ENCODE measurements around the gene MAIP1.

Gene MAIP1

GRCh38 chr2:199929262-199929661, 26.1 kb upstream of the MAIP1 start:
- no peak overlapping the region for H3K27ac ChIP-seq
- TF ChIP-seq CTCF (conservative IDR thresholded peaks at IDR 0.05): no peak

- no peak for TF ChIP-seq CTCF (conservative IDR thresholded peaks at IDR 0.05)
- H3K27ac ChIP-seq: no peak overlapping the region
These were observed 23.0 kb upstream of the MAIP1 start for GRCh38 chr2:199932312-199932855.

GRCh38 chr2:199933466-199933865, 21.9 kb upstream of the MAIP1 start:
- no peak for TF ChIP-seq CTCF (conservative IDR thresholded peaks at IDR 0.05)

GRCh38 chr2:199936554-199936953, 18.8 kb upstream of the MAIP1 start:
- no peak overlapping the region for H3K27ac ChIP-seq
- TF ChIP-seq CTCF (conservative IDR thresholded peaks at IDR 0.05): no peak

More at GRCh38 chr2:199933466-199933865, 21.9 kb upstream of the MAIP1 start:
- no peak overlapping the region for H3K27ac ChIP-seq

- peak; percentile 66 for TF ChIP-seq CTCF (conservative IDR thresholded peaks at IDR 0.05)
These were observed 15.0 kb upstream of the MAIP1 start for GRCh38 chr2:199940373-199940772.

GRCh38 chr2:199943373-199943772, 12.0 kb upstream of the MAIP1 start:
- TF ChIP-seq CTCF (conservative IDR thresholded peaks at IDR 0.05): no peak
- no peak overlapping the region for H3K27ac ChIP-seq

More at GRCh38 chr2:199940373-199940772, 15.0 kb upstream of the MAIP1 start:
- no peak overlapping the region for H3K27ac ChIP-seq

- no peak overlapping the region for H3K27ac ChIP-seq
- no peak for TF ChIP-seq CTCF (conservative IDR thresholded peaks at IDR 0.05)
These were observed 9.2 kb upstream of the MAIP1 start for GRCh38 chr2:199946196-199946595.
